ENCODE results near the gene SPSB1. TPM values are rescaled to one million over a fixed set of nuclear protein-coding genes. Genes with fewer than 3 reads are reported as not detected.
A peak's percentile ranks its signal among the peaks of the same experiment; 100 is the strongest.
"Not testable (repeated sequence)": the region's sequence is repeated elsewhere in the genome, so short reads cannot be mapped to it uniquely, and the experiment has no call there.

The SPSB1 gene
- total and polyA plus RNA-seq, 7 experiments from 2014 or later, result 1.4 to 10.3 (median 1.9) TPM

GRCh38 chr1:9384751-9385245, 92.1 kb downstream of the SPSB1 start:
- POLR2A ChIA-PET, result no interaction called here
- intact Hi-C loops (cut with micrococcal nuclease), result no loop called here

DNA sequence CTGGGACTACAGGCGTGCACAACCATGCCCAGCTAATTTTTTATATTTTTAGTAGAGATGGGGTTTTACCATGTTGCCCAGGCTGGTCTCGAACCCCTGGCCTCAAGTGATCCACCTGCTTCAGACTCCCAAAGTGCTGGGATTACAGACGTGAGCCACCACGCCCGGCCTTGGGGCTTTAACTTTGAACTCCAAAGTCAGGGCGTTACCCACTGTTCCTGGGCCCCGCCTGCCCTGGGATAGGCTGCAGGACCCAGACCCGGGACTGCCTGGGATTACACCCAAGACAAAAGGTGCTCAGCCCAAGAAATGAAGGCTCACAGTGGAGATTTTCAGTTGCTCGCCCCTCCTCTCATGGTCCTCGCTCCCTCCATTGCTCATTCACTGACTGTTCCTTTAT, 92.7 kb downstream of the SPSB1 start:
- intact Hi-C loops (cut with micrococcal nuclease); H3K27ac ChIP-seq (ENCODE audit: low read depth, low read length); ATAC-seq; H3K9me3 ChIP-seq (ENCODE audit: control insufficient read depth in 2 of 3, low read length in 3 of 3); H3K4me3 ChIP-seq (ENCODE audit: low read length); H3K36me3 Mint-ChIP-seq; H3K36me3 ChIP-seq (ENCODE audit: control insufficient read depth in 2 of 3, insufficient read depth in 3 of 3, low read length in 3 of 3); H3K27ac Mint-ChIP-seq; H3K27me3 ChIP-seq (ENCODE audit: control insufficient read depth in 2 of 2, insufficient read depth in 2 of 2, low read length in 2 of 2); H3K4me3 Mint-ChIP-seq; CTCF ChIA-PET; DNase-seq; POLR2A ChIA-PET; H3K4me1 ChIP-seq (ENCODE audit: control insufficient read depth in 2 of 2, insufficient read depth in 2 of 2, low read length in 2 of 2); H3K9me3 Mint-ChIP-seq: not testable (repeated sequence)
- H3K4me1 Mint-ChIP-seq, result peaks cover 0 to 19% (median 5%) of the 10 kb centered on the region in 7 donors
- H3K27me3 Mint-ChIP-seq, result peaks cover 0 to 13% (median 4%) of the 10 kb centered on the region in 5 donors

More at GRCh38 chr1:9384751-9385245, 92.1 kb downstream of the SPSB1 start:
- peaks cover 0 to 13% (median 4%) of the 10 kb centered on the region in 5 donors for H3K27me3 Mint-ChIP-seq
- H3K27ac ChIP-seq (ENCODE audit: low read depth, low read length), result no peak overlapping the region
- H3K4me3 ChIP-seq (ENCODE audit: low read length), result no peak overlapping the region
- H3K9me3 ChIP-seq (ENCODE audit: control insufficient read depth in 2 of 3, low read length in 3 of 3), result no peaks in the 10 kb centered on the region
- no peaks in the 10 kb centered on the region for H3K27me3 ChIP-seq (ENCODE audit: control insufficient read depth in 2 of 2, insufficient read depth in 2 of 2, low read length in 2 of 2)
- DNase-seq (no peak), ATAC-seq (no peak)
- peaks cover 0 to 15% (median 4%) of the 10 kb centered on the region in 7 donors for H3K4me1 Mint-ChIP-seq
- CTCF ChIA-PET, result no interaction called here
- no peaks in the 10 kb centered on the region for H3K9me3 Mint-ChIP-seq
- no peak overlapping the region for H3K27ac Mint-ChIP-seq
- no peak overlapping the region for H3K4me3 Mint-ChIP-seq
- H3K4me1 ChIP-seq (ENCODE audit: control insufficient read depth in 2 of 2, insufficient read depth in 2 of 2, low read length in 2 of 2), result no peaks in the 10 kb centered on the region
- no peaks in the 10 kb centered on the region for H3K36me3 Mint-ChIP-seq
- no peaks in the 10 kb centered on the region for H3K36me3 ChIP-seq (ENCODE audit: control insufficient read depth in 2 of 3, insufficient read depth in 3 of 3, low read length in 3 of 3)

- ATAC-seq (no peak), DNase-seq (no peak)
- Mint-ChIP-seq H3K36me3 (no peaks in the 10 kb centered on the region), H3K9me3 (no peaks in the 10 kb centered on the region), H3K27me3 (peaks cover 0 to 14% (median 4%) of the 10 kb centered on the region in 5 donors), H3K4me3 (no peak overlapping the region), H3K4me1 (peaks cover 0 to 21% (median 5%) of the 10 kb centered on the region in 7 donors), H3K27ac (peak overlapping the region in 1 of 9 donors; percentile 36)
- ChIA-PET POLR2A (no interaction called here), CTCF (no interaction called here)
- no peak overlapping the region for H3K27ac ChIP-seq (ENCODE audit: low read depth, low read length)
- H3K9me3 ChIP-seq (ENCODE audit: control insufficient read depth in 2 of 3, low read length in 3 of 3), result no peaks in the 10 kb centered on the region
- H3K4me3 ChIP-seq (ENCODE audit: low read length), result no peak overlapping the region
- H3K36me3 ChIP-seq (ENCODE audit: control insufficient read depth in 2 of 3, insufficient read depth in 3 of 3, low read length in 3 of 3), result no peaks in the 10 kb centered on the region
- no peaks in the 10 kb centered on the region for H3K4me1 ChIP-seq (ENCODE audit: control insufficient read depth in 2 of 2, insufficient read depth in 2 of 2, low read length in 2 of 2)
- H3K27me3 ChIP-seq (ENCODE audit: control insufficient read depth in 2 of 2, insufficient read depth in 2 of 2, low read length in 2 of 2), result no peaks in the 10 kb centered on the region
- intact Hi-C loops (cut with micrococcal nuclease), result no loop called here
Measured at GRCh38 chr1:9385801-9386573, 93.3 kb downstream of the SPSB1 start.

- Histone ChIP-seq H3K27ac (ENCODE audit: low read depth, low read length) (no peak overlapping the region), H3K9me3 (ENCODE audit: control insufficient read depth in 2 of 3, low read length in 3 of 3) (no peaks in the 10 kb centered on the region), H3K4me1 (ENCODE audit: control insufficient read depth in 2 of 2, insufficient read depth in 2 of 2, low read length in 2 of 2) (no peaks in the 10 kb centered on the region), H3K36me3 (ENCODE audit: control insufficient read depth in 2 of 3, insufficient read depth in 3 of 3, low read length in 3 of 3) (no peaks in the 10 kb centered on the region), H3K27me3 (ENCODE audit: control insufficient read depth in 2 of 2, insufficient read depth in 2 of 2, low read length in 2 of 2) (no peaks in the 10 kb centered on the region), H3K4me3 (ENCODE audit: low read length) (no peak overlapping the region)
- H3K36me3 Mint-ChIP-seq, result no peaks in the 10 kb centered on the region
- no peaks in the 10 kb centered on the region for H3K9me3 Mint-ChIP-seq
- peaks cover 0 to 21% (median 5%) of the 10 kb centered on the region in 7 donors for H3K4me1 Mint-ChIP-seq
- intact Hi-C loops (cut with micrococcal nuclease), result no loop called here
- no peak overlapping the region for H3K4me3 Mint-ChIP-seq
- CTCF ChIA-PET, result interaction anchor here (0.7 kb wide), 1 partner anchor 196 kb away, joined by 3 read pairs; no protein-coding TSS in a partner anchor
- POLR2A ChIA-PET, result no interaction called here
- ATAC-seq (no peak), DNase-seq (no peak)
- H3K27me3 Mint-ChIP-seq, result peaks cover 0 to 21% (median 4%) of the 10 kb centered on the region in 5 donors
- H3K27ac Mint-ChIP-seq, result no peak overlapping the region
Measured at GRCh38 chr1:9388335-9389180, 95.9 kb downstream of the SPSB1 start.

- peaks cover 0 to 21% (median 5%) of the 10 kb centered on the region in 7 donors for H3K4me1 Mint-ChIP-seq
- ChIA-PET CTCF (no interaction called here), POLR2A (no interaction called here)
- intact Hi-C loops (cut with micrococcal nuclease), result no loop called here
- H3K27ac Mint-ChIP-seq, result no peak overlapping the region
- no peak for DNase-seq
- H3K27ac ChIP-seq (ENCODE audit: low read depth, low read length), result no peak overlapping the region
- H3K9me3 ChIP-seq (ENCODE audit: control insufficient read depth in 2 of 3, low read length in 3 of 3), result no peaks in the 10 kb centered on the region
- no peaks in the 10 kb centered on the region for H3K27me3 ChIP-seq (ENCODE audit: control insufficient read depth in 2 of 2, insufficient read depth in 2 of 2, low read length in 2 of 2)
- no peaks in the 10 kb centered on the region for H3K36me3 Mint-ChIP-seq
- H3K9me3 Mint-ChIP-seq, result peaks cover 0 to 2% (median 0%) of the 10 kb centered on the region in 11 donors
- H3K27me3 Mint-ChIP-seq, result peaks cover 0 to 21% (median 4%) of the 10 kb centered on the region in 5 donors
- no peak for ATAC-seq
- no peaks in the 10 kb centered on the region for H3K36me3 ChIP-seq (ENCODE audit: control insufficient read depth in 2 of 3, insufficient read depth in 3 of 3, low read length in 3 of 3)
- no peak overlapping the region for H3K4me3 Mint-ChIP-seq
- no peaks in the 10 kb centered on the region for H3K4me1 ChIP-seq (ENCODE audit: control insufficient read depth in 2 of 2, insufficient read depth in 2 of 2, low read length in 2 of 2)
- no peak overlapping the region for H3K4me3 ChIP-seq (ENCODE audit: low read length)
Measured at GRCh38 chr1:9389968-9390367, 97.3 kb downstream of the SPSB1 start.

DNA sequence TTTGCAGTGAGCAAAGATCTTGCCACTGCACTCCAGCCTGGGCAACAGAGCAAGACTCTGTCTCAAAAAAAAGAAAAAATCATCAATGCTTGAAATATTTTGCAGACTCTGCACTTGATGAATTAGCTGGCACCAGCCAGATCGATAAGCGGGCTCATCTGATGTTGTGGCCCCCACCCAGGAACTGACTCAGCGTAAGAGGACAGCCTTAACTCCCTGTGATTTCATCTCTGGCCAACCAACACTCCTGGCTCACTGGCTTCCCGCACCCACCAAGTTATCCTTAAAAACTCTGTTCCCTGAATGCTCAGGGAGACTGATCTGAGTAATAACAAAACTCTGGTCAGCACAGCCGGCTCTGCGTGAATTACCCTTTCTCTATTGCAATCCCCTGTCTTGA, 98.9 kb downstream of the SPSB1 start:
- CTCF ChIA-PET, result no interaction called here
- POLR2A ChIA-PET, result no interaction called here
- intact Hi-C loops (cut with micrococcal nuclease), result no loop called here
- H3K4me3 Mint-ChIP-seq, result no peak overlapping the region
- Histone ChIP-seq H3K27me3 (ENCODE audit: control insufficient read depth in 2 of 2, insufficient read depth in 2 of 2, low read length in 2 of 2) (no peaks in the 10 kb centered on the region), H3K9me3 (ENCODE audit: control insufficient read depth in 2 of 3, low read length in 3 of 3) (peaks cover 0 to 6% (median 0%) of the 10 kb centered on the region in 3 experiments), H3K27ac (ENCODE audit: low read depth, low read length) (no peak overlapping the region), H3K4me1 (ENCODE audit: control insufficient read depth in 2 of 2, insufficient read depth in 2 of 2, low read length in 2 of 2) (no peaks in the 10 kb centered on the region), H3K4me3 (ENCODE audit: low read length) (no peak overlapping the region), H3K36me3 (ENCODE audit: control insufficient read depth in 2 of 3, insufficient read depth in 3 of 3, low read length in 3 of 3) (no peaks in the 10 kb centered on the region)
- peaks cover 0 to 5% (median 4%) of the 10 kb centered on the region in 11 donors for H3K9me3 Mint-ChIP-seq
- peak overlapping the region in 1 of 9 donors; percentile 90 for H3K27ac Mint-ChIP-seq
- no peaks in the 10 kb centered on the region for H3K36me3 Mint-ChIP-seq
- H3K4me1 Mint-ChIP-seq, result peaks cover 0 to 16% (median 5%) of the 10 kb centered on the region in 7 donors
- DNase-seq, result no peak
- no peak for ATAC-seq
- H3K27me3 Mint-ChIP-seq, result peaks cover 0 to 24% (median 4%) of the 10 kb centered on the region in 5 donors
